Measurements from ENCODE around the gene PRXL2B. TPM values are rescaled to one million over a fixed set of nuclear protein-coding genes. Genes with fewer than 3 reads are reported as not detected.

Gene PRXL2B
- total and polyA plus RNA-seq, 3 donors from 2014 or later: 16.5 to 25.1 (median 20.9) TPM

- Histone ChIP-seq H3K4me3 (no peak overlapping the region), H3K4me1 (no peaks in the 10 kb centered on the region), H3K27me3 (no peaks in the 10 kb centered on the region), H3K27ac (no peak overlapping the region), H3K36me3 (ENCODE audit: low read depth, missing control alignments) (no peaks in the 10 kb centered on the region), H3K9me3 (no peaks in the 10 kb centered on the region)
- WGBS, 2 donors: 84 to 85% methylated on average over 14 to 17 of the region's 17 CpGs
- TF ChIP-seq POLR2A (IDR thresholded peaks at IDR 0.05): no peak
- TF ChIP-seq CTCF (IDR thresholded peaks at IDR 0.05): no peak
- DNase-seq: no peak
- intact Hi-C loops (cut with DNase I; ENCODE audit: low total_unique reads): no loop called here
Measured at GRCh38 chr1:2570332-2570731, 16.2 kb upstream of the PRXL2B start.

GRCh38 chr1:2571348-2571747 is 15.2 kb upstream of the PRXL2B start:
- TF ChIP-seq POLR2A (IDR thresholded peaks at IDR 0.05): no peak
- TF ChIP-seq CTCF (IDR thresholded peaks at IDR 0.05): no peak
- WGBS, 2 donors: 92 to 93% methylated on average over 9 of the region's 9 CpGs
- H3K27me3 ChIP-seq: no peaks in the 10 kb centered on the region

GRCh38 chr1:2573250-2573920 is 13.2 kb upstream of the PRXL2B start:
- H3K27me3 ChIP-seq: no peaks in the 10 kb centered on the region
- H3K9me3 ChIP-seq: no peaks in the 10 kb centered on the region
- no peaks in the 10 kb centered on the region for H3K4me1 ChIP-seq
- intact Hi-C loops (cut with DNase I; ENCODE audit: low total_unique reads): no loop called here
- no peak overlapping the region for H3K4me3 ChIP-seq
- H3K36me3 ChIP-seq (ENCODE audit: low read depth, missing control alignments): no peaks in the 10 kb centered on the region
- TF ChIP-seq CTCF (IDR thresholded peaks at IDR 0.05) (no peak), POLR2A (IDR thresholded peaks at IDR 0.05) (no peak)
- no peak for DNase-seq
- WGBS, 2 donors: 80 to 88% methylated on average over 8 of the region's 8 CpGs
- no peak overlapping the region for H3K27ac ChIP-seq

More at GRCh38 chr1:2571348-2571747, 15.2 kb upstream of the PRXL2B start:
- intact Hi-C loops (cut with DNase I; ENCODE audit: low total_unique reads): no loop called here
- H3K27ac ChIP-seq: no peak overlapping the region
- no peak for DNase-seq
- no peaks in the 10 kb centered on the region for H3K9me3 ChIP-seq
- H3K4me3 ChIP-seq: no peak overlapping the region
- no peaks in the 10 kb centered on the region for H3K4me1 ChIP-seq
- H3K36me3 ChIP-seq (ENCODE audit: low read depth, missing control alignments): no peaks in the 10 kb centered on the region

- Histone ChIP-seq H3K4me1 (no peaks in the 10 kb centered on the region), H3K36me3 (ENCODE audit: low read depth, missing control alignments) (no peaks in the 10 kb centered on the region), H3K27ac (no peak overlapping the region), H3K27me3 (no peaks in the 10 kb centered on the region), H3K9me3 (no peaks in the 10 kb centered on the region), H3K4me3 (no peak overlapping the region)
- DNase-seq: no peak
- intact Hi-C loops (cut with DNase I; ENCODE audit: low total_unique reads): no loop called here
- TF ChIP-seq POLR2A (IDR thresholded peaks at IDR 0.05): no peak
- no peak for TF ChIP-seq CTCF (IDR thresholded peaks at IDR 0.05)
- WGBS, 2 donors: 86 to 91% methylated on average over 9 of the region's 9 CpGs
Measured at GRCh38 chr1:2574350-2574749, 12.2 kb upstream of the PRXL2B start.
